SJCRH30 (cell line): ENCODE measurements around the gene LCN2. TPM values are rescaled to one million over a fixed set of nuclear protein-coding genes. Genes with fewer than 3 reads are reported as not detected.
"Not testable (repeated sequence)": the region's sequence is repeated elsewhere in the genome, so short reads cannot be mapped to it uniquely, and the experiment has no call there.

ENCODE experiments used
- DNase-seq, 2 experiments: peaks; one replicate each; pipeline ENCODE4 v3.0.0-alpha.2; 2015 to 2020
- H3K27ac ChIP-seq: fragments of 250-450 bp; sonication (Bioruptor Pico); 2 replicates; pipeline ENCODE4 v1.5.1; 2020; ENCODE audit warnings: mild to moderate bottlenecking, moderate library complexity
- H3K27me3 ChIP-seq: fragments of 250-450 bp; sonication (Bioruptor Pico); 2 replicates; pipeline ENCODE4 v1.5.1; 2020; ENCODE audit warnings: mild to moderate bottlenecking, moderate library complexity
- H3K36me3 ChIP-seq: fragments of 250-450 bp; sonication (Bioruptor Pico); 2 replicates; pipeline ENCODE4 v1.5.1; 2020; ENCODE audit warnings: mild to moderate bottlenecking, moderate library complexity
- H3K4me1 ChIP-seq: fragments of 250-450 bp; sonication (Bioruptor Pico); 2 replicates; pipeline ENCODE4 v1.5.1; 2020; ENCODE audit warnings: mild to moderate bottlenecking, moderate library complexity
- H3K4me3 ChIP-seq: fragments of 250-450 bp; sonication (Bioruptor Pico); 2 replicates; pipeline ENCODE4 v1.5.1; 2020; ENCODE audit warnings: mild to moderate bottlenecking, moderate library complexity
- H3K9me3 ChIP-seq: fragments of 250-450 bp; sonication (Bioruptor Pico); replicated peaks from 2 replicates; pipeline ENCODE4 v1.5.1; 2020; ENCODE audit warnings: mild to moderate bottlenecking, moderate library complexity
- total RNA-seq: library from RNA; depleted of rRNA; stranded (reverse); fragments of >200 nt; shearing (Covaris generic); gene quantifications from 2 replicates; pipeline ENCODE4 v1.2.3, GENCODE V29; 2014

Gene LCN2
- total RNA-seq, 1 experiment from 2014 or later = not detected

GRCh38 chr9:128120741-128121465 is 28.4 kb upstream of the LCN2 start:
- H3K4me1 ChIP-seq = peaks cover 8% of the 10 kb centered on the region
- DNase-seq = no peak
- H3K27me3 ChIP-seq = no peaks in the 10 kb centered on the region
- H3K27ac ChIP-seq = no peak overlapping the region
- no peaks in the 10 kb centered on the region for H3K9me3 ChIP-seq
- H3K4me3 ChIP-seq = no peak overlapping the region
- peaks cover 13% of the 10 kb centered on the region for H3K36me3 ChIP-seq

DNA sequence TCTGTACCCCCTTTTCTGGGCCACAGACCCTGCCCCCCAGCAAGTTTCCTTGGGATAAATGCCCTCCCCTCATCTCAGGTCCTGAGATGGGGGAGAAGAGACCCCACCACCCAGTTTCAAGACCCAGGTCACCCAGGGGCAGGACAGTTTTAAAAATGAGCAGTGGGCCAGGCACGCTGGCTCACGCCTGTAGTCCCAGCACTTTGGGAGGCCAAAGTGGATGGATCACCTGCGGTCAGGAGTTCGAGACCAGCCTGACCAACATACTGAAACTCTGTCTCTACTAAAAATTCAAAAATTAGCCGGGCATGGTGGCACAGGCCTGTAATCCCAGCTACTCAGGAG is 27.8 kb upstream of the LCN2 start:
- no peak overlapping the region for H3K4me3 ChIP-seq
- H3K36me3 ChIP-seq = peaks cover 13% of the 10 kb centered on the region
- DNase-seq = no peak
- peaks cover 8% of the 10 kb centered on the region for H3K4me1 ChIP-seq
- H3K27ac ChIP-seq = no peak overlapping the region
- H3K27me3 ChIP-seq = no peaks in the 10 kb centered on the region
- H3K9me3 ChIP-seq = no peaks in the 10 kb centered on the region

- Histone ChIP-seq H3K27me3 (no peaks in the 10 kb centered on the region), H3K4me1 (peaks cover 8% of the 10 kb centered on the region), H3K9me3 (no peaks in the 10 kb centered on the region), H3K36me3 (peaks cover 13% of the 10 kb centered on the region), H3K27ac (no peak overlapping the region), H3K4me3 (no peak overlapping the region)
- no peak for DNase-seq
These were observed 27.1 kb upstream of the LCN2 start for GRCh38 chr9:128121924-128122808.

GRCh38 chr9:128122809-128123175 is 26.5 kb upstream of the LCN2 start:
- no peak overlapping the region for H3K27ac ChIP-seq
- H3K27me3 ChIP-seq = no peaks in the 10 kb centered on the region
- H3K36me3 ChIP-seq = peaks cover 13% of the 10 kb centered on the region
- no peaks in the 10 kb centered on the region for H3K9me3 ChIP-seq
- peaks cover 8% of the 10 kb centered on the region for H3K4me1 ChIP-seq
- no peak overlapping the region for H3K4me3 ChIP-seq
- DNase-seq = no peak

DNA sequence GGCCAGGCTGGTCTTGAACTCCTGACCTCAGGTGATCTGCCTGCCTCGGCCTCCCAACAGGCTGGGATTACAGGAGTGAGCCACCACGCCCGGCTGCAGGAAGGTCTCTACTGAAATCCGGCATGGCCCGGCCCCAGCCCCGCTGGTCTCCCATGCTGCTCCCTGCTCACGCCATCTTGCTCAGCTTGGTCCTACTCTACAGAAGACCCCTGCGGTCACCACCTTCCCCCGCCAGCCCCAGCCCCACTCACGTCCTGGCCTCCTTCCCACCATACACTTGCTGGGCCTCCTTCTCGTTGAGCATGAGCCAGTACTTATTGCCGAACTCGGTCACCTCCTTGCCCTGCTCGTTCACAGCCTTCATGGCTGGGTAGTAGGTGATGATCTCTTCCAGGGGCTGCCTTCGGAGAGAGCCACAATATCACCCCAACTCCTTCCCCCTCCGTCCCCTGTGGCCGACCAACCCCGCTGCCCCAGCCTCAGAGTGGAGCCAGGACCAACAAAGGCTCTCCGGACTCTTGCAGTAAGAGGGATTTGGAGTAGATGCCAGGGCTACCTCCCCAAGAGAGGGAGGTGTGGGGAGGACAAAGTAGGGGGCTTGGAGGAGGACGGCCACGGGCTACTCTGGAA is 25.7 kb upstream of the LCN2 start:
- Histone ChIP-seq H3K36me3 (peaks cover 13% of the 10 kb centered on the region), H3K27me3 (no peaks in the 10 kb centered on the region), H3K9me3 (no peaks in the 10 kb centered on the region), H3K4me3 (no peak overlapping the region), H3K27ac (no peak overlapping the region), H3K4me1 (peaks cover 8% of the 10 kb centered on the region)
- DNase-seq = no peak

DNA sequence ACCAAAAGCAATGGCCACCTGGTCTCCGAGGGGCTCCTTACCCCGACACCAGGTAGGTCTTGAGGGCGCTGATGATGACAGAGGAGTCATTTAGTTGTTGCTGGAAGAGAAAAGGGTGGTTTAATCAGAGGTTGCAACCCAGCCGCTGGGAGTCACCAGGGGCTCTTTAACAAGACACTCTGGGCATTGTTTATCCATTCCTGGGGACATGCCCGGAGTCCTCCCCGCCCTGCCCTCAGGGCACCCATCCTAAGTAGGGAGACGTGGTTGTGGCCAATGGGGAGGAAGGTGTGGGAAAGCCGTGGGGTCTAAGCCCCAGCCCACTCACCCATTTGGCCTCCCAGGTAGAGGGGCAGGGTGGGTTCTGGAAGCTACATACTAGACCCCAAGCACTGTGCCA is 24.8 kb upstream of the LCN2 start:
- no peak for DNase-seq
- H3K4me3 ChIP-seq = no peak overlapping the region
- H3K27me3 ChIP-seq = no peaks in the 10 kb centered on the region
- no peak overlapping the region for H3K27ac ChIP-seq
- H3K4me1 ChIP-seq = peaks cover 3% of the 10 kb centered on the region; the same call in 1 of the 2 replicates
- peaks cover 13% of the 10 kb centered on the region for H3K36me3 ChIP-seq
- H3K9me3 ChIP-seq = no peaks in the 10 kb centered on the region

- DNase-seq = peak; percentile 60 to 68
- Histone ChIP-seq H3K27ac (no peak overlapping the region), H3K36me3 (peaks cover 13% of the 10 kb centered on the region), H3K9me3 (no peaks in the 10 kb centered on the region), H3K27me3 (no peaks in the 10 kb centered on the region), H3K4me1 (no peaks in the 10 kb centered on the region), H3K4me3 (no peak overlapping the region)
These were observed 24.2 kb upstream of the LCN2 start for GRCh38 chr9:128124873-128125579.

DNA sequence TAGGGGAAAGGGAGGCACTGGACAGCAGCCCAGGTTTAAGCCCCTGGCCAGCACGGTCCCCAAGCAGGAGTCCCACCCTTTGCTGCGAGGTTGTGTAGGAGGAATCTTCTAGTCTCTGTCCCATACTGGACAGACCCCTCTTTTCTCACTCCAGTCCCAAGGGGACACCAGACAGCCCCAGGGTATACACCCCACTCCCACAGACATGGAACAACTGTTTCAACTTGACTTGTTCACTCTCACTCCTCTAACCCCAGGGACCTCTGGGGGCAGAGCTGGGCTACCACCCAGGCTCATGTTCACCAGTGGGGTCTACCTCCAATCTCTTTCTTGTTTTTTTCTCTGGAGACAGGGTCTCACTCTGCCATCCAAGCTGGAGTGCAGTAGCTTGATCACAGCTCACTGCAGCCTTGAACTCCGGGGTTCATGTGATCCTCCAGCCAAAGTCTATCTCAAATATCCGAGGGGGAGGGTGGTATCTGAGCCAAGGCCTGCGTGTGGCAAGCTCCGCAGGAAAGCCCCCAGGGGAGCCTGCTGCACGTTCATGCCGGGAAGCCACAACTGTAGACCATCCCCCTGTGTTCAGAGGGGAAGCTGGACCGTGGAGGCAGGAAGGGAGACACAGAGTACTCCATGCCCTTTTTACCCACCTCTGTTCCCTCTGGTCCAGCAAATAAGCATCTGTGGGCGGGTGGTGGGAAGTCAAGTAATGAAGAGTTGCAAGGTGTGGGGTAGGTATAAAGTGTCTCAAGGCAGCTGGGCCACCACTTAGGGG is 23.5 kb upstream of the LCN2 start:
- H3K9me3 ChIP-seq = no peaks in the 10 kb centered on the region
- H3K4me3 ChIP-seq = no peak overlapping the region
- no peaks in the 10 kb centered on the region for H3K27me3 ChIP-seq
- no peak for DNase-seq
- H3K27ac ChIP-seq = no peak overlapping the region
- H3K4me1 ChIP-seq = no peaks in the 10 kb centered on the region
- peaks cover 13% of the 10 kb centered on the region for H3K36me3 ChIP-seq

GRCh38 chr9:128127568-128127989 is 21.7 kb upstream of the LCN2 start, which contains the start of gene PTGES2:
Gene PTGES2 (minus strand): TSS chr9:128127729. CDS start chr9:128127717, 12 bp downstream.
- no peaks in the 10 kb centered on the region for H3K9me3 ChIP-seq
- H3K36me3 ChIP-seq = peaks cover 9% of the 10 kb centered on the region; the same call in 1 of the 2 replicates
- peak within 1 kb of the TSS; percentile 97 for H3K27ac ChIP-seq
- H3K4me3 ChIP-seq = peak within 1 kb of the TSS; percentile 93
- no peaks in the 10 kb centered on the region for H3K27me3 ChIP-seq
- peaks cover 5% of the 10 kb centered on the region for H3K4me1 ChIP-seq
- DNase-seq = peak; percentile 84 to 89

DNA sequence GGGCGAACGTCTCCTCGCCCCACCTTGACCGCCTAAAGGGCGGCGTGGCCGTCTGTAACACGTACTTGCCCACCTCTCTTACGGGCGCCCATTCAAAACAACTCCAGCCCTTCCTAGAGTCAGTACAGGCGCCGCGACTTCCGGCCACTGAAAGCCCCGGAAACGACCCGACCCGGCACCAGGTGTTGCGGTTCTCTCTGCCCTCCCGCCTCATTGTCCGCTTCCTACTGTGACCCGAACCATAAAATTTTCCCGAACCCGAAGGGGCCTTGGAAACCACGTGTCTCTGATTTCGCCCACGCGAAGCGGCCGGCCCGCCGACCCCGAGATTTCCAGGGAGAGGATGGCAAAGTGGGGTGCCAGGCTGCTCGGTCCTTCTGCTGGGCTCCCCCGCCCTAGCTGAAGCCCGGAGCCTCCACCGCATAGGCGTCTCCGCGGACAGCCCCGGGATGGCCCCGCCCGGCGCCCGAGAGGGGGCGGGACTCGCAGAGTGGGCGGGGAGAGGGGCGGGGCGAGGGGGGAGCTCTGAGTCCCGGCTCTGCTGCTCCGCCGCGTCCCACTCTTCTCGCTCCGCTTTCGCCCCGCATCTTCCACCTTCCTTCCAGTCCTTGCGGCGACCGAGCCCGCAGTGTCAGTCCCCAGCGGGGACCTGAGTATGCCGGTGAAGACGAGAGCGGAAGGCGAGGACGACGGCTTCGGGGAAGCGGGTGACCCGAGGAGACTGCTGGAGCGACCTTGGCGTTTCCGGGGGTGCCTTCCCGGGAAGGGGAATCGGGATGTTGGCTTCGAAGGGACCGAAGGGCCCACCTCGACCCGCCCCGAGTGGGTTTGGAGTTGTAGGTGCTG is 21.0 kb upstream of the LCN2 start:
- peaks cover 5% of the 10 kb centered on the region for H3K4me1 ChIP-seq

GRCh38 chr9:128128836-128129590 is 20.2 kb upstream of the LCN2 start:
- no peak overlapping the region for H3K27ac ChIP-seq
- peak overlapping the region; percentile 93 for H3K4me3 ChIP-seq
- peaks cover 5% of the 10 kb centered on the region for H3K4me1 ChIP-seq
- no peak for DNase-seq
- peaks cover 9% of the 10 kb centered on the region; the same call in 1 of the 2 replicates for H3K36me3 ChIP-seq
- no peaks in the 10 kb centered on the region for H3K27me3 ChIP-seq
- H3K9me3 ChIP-seq = no peaks in the 10 kb centered on the region; the same call in 1 of the 2 replicates

More for the DNA sequence above, 21.0 kb upstream of the LCN2 start:
- H3K9me3 ChIP-seq = no peaks in the 10 kb centered on the region; the same call in 1 of the 2 replicates
- H3K4me3 ChIP-seq = peak overlapping the region; percentile 93
- H3K36me3 ChIP-seq = peaks cover 9% of the 10 kb centered on the region; the same call in 1 of the 2 replicates
- H3K27me3 ChIP-seq = no peaks in the 10 kb centered on the region
- DNase-seq = peak; percentile 89 to 96
- H3K27ac ChIP-seq = peak overlapping the region; percentile 97

- not testable (repeated sequence) for H3K27ac ChIP-seq, H3K9me3 ChIP-seq, H3K4me1 ChIP-seq, H3K27me3 ChIP-seq, H3K4me3 ChIP-seq, H3K36me3 ChIP-seq
- DNase-seq = peak in 1 of 2 experiments; percentile 59
These were observed 19.2 kb upstream of the LCN2 start for GRCh38 chr9:128129976-128130590.
